Measurements from ENCODE around the gene ROBO1.

DNA sequence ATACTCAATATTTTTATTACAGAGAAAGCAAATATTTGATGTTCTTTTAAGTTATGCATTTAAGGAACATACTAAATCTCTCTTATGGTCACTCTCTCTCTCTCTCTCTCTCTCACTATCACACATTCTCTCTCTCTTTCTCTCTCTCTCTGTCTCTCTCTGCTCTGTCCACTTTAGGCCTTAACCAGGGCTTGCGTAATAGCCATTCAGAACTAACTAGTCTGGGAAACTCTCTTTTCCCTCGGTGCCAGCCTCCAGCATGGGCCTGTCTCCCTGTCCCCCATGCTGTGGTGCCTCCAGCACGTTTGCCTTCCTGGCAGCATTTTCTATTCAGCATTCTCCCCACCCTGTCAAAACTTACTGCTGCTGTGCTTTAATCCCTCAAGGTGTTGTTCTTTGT is 389.7 kb downstream of the ROBO1 start:
- TF ChIP-seq, protein P1, sequence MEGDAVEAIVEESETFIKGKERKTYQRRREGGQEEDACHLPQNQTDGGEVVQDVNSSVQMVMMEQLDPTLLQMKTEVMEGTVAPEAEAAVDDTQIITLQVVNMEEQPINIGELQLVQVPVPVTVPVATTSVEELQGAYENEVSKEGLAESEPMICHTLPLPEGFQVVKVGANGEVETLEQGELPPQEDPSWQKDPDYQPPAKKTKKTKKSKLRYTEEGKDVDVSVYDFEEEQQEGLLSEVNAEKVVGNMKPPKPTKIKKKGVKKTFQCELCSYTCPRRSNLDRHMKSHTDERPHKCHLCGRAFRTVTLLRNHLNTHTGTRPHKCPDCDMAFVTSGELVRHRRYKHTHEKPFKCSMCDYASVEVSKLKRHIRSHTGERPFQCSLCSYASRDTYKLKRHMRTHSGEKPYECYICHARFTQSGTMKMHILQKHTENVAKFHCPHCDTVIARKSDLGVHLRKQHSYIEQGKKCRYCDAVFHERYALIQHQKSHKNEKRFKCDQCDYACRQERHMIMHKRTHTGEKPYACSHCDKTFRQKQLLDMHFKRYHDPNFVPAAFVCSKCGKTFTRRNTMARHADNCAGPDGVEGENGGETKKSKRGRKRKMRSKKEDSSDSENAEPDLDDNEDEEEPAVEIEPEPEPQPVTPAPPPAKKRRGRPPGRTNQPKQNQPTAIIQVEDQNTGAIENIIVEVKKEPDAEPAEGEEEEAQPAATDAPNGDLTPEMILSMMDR (IDR thresholded peaks at IDR 0.05) = no peak
- no peak for TF ChIP-seq POLR2A (IDR thresholded peaks at IDR 0.05)
